Neural progenitor cell (in vitro differentiated cells): Measurements from ENCODE around the gene ACOT4.

Experiments
- EZH2 ChIP-seq: fragments of 200-600 bp; sonication (generic); IDR thresholded peaks from 2 replicates; pipeline ENCODE4 v1.6.1; 2017; ENCODE audit warnings: antibody characterized with exemption, mild to moderate bottlenecking, moderate library complexity
- EZH2phosphoT487 ChIP-seq: fragments of 200-600 bp; sonication (generic); IDR thresholded peaks from 2 replicates; pipeline ENCODE4 v1.6.1; 2017; ENCODE audit warnings: antibody characterized with exemption
- TF ChIP-seq, protein P1 (sequence below): fragments of 200-600 bp; sonication (generic); IDR thresholded peaks from 2 replicates; pipeline ENCODE4 v1.5.1; 2017; ENCODE audit warnings: antibody characterized with exemption, mild to moderate bottlenecking

DNA sequence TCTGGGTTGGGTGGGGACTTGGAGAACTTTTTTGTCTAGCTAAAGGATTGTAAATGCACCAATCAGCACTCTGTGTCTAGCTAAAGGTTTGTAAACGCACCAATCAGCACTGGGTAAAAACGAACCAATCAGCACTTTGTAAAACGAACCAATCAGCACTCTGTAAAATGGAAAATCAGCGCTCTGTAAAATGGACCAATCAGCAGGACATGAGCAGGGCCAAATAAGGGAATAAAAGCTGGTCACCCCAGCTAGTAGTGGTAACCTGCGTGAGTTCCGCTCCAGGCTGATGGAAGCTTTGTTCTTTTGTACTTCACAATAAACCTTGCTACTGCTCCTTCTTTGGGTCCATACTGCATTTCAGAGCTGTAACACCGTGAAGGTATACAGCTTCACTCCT lies 24.3 kb upstream of the ACOT4 start:
- TF ChIP-seq, protein P1, sequence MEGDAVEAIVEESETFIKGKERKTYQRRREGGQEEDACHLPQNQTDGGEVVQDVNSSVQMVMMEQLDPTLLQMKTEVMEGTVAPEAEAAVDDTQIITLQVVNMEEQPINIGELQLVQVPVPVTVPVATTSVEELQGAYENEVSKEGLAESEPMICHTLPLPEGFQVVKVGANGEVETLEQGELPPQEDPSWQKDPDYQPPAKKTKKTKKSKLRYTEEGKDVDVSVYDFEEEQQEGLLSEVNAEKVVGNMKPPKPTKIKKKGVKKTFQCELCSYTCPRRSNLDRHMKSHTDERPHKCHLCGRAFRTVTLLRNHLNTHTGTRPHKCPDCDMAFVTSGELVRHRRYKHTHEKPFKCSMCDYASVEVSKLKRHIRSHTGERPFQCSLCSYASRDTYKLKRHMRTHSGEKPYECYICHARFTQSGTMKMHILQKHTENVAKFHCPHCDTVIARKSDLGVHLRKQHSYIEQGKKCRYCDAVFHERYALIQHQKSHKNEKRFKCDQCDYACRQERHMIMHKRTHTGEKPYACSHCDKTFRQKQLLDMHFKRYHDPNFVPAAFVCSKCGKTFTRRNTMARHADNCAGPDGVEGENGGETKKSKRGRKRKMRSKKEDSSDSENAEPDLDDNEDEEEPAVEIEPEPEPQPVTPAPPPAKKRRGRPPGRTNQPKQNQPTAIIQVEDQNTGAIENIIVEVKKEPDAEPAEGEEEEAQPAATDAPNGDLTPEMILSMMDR = no peak
- TF ChIP-seq EZH2 = no peak
- no peak for TF ChIP-seq EZH2phosphoT487
